Stimulated activated CD4-positive, alpha-beta T cell treated with anti-CD3 and anti-CD28 coated beads, Interleukin-1b, Interleukin-23, amount 100 ng/mL, for 4 hours (primary cell): ENCODE data around the gene CD53.

ENCODE experiments used
- DNase-seq, 2 donors: peaks; one replicate each; pipeline ENCODE4 v3.0.0-alpha.2; 2020; ENCODE audit warnings: low read depth in 2 of 2

Gene CD53

DNA sequence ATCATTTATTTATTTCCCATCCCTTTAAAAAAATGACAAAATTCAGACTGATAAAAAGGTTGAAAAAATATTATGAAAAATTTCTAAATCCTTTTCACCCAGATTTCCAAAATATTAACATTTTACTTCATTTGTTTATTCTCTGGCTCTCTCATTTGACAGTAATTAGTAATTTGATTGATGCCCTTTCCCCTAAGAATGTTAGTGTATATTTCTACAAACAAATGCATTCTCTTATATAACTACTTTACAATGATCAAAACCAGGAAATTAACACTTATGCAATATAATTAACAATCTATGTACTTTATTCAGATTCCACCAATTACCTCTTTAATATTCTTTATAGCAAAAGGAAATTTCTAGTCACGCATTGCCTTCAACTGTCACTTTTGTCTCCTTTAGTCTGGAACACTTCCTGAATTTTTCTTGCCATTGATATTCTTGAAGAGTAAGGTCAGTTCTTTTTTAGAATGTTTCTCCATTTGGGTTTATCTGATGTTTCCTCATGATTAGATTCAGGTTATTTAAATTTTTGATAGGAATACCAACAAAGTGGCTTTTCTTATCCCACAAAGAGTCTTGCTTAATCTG, 3.9 kb downstream of the CD53 start:
- no peak for DNase-seq

DNA sequence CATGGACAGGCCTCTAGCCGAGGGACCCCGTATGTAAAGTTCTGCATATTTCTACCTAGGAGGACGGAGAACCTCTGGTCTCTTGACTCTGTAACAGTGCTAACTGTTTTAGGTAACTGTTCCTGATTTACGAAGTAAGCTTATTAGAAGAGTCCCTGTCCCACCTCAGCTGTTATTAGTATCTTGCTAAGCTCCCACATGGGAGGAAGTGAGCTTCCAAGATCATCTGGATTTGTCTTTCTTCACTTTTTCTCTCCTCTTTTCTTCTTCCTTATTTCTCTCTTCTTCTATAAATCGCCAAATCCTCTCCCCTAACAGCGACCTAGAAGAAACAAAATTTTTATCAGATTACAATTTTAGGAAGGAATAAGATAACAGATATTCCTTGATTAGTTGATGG, 4.4 kb downstream of the CD53 start:
- DNase-seq: no peak

GRCh38 chr1:110877776-110878175, 4.8 kb downstream of the CD53 start:
- no peak for DNase-seq

DNA sequence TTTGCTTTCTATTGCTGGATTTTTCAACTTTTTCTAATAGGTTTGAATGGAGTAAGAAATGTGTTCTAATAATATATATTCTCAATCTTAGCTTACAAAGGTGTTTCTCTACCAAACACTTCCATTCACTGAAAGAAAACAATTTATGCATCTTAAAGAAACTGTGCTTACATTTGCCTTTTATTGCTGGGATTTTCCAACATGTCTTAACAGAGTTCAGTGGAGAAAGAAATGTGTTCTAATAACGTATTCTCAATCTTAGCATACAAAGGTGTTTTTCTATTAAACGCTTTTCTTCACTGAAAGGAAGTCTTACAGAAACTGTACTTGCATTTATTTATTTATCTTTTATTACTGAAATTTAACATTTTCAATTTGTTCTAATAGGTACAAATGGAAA, 5.6 kb downstream of the CD53 start:
- no peak for DNase-seq

- no peak for DNase-seq
Measured at GRCh38 chr1:110878993-110879392, 6.0 kb downstream of the CD53 start.

DNA sequence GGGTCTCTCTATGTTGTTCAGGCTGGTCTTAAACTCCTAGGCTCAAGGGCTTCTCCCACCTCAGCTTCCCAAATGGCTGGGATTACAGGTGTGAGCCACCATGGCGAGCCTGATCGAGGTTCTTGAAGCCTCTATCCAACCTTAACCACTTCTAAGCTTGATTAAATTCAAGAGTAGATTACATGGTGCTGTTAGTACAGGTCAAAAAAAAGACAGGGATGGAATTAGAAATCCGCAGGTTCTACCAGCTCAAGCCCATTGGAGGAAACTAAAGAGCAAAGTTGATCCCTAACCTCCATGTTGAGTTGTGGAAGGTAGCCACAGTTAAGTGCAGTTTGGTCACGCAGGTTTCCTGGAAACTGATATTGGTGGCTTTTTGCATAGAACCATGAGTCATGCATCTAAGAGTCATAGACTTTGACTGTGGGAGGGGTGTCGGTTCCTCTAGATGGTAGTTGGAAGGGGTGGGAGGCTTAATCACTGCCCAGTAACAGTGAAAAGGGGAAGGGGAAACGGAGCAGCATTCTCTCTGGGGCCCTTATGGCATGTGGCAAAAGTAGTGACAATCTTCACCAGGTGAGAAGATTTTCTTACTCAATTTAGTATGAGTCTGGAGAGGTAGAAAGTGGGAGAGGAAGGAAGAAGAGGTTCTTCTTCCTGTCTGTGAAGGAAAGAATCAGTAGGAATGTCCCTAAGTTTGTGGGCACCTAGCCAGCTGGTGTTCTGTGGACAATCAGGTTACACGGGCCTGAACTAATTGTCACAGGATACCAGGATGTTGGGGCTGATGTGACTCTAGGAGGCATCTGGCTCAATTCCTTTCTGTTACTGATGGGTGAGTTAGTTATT, 7.0 kb downstream of the CD53 start:
- peak in 1 of 2 donors; percentile 63 for DNase-seq

GRCh38 chr1:110880708-110881374, 7.9 kb downstream of the CD53 start:
- no peak for DNase-seq

- DNase-seq: no peak
Measured at GRCh38 chr1:110888049-110888448, 15.1 kb downstream of the CD53 start.

DNA sequence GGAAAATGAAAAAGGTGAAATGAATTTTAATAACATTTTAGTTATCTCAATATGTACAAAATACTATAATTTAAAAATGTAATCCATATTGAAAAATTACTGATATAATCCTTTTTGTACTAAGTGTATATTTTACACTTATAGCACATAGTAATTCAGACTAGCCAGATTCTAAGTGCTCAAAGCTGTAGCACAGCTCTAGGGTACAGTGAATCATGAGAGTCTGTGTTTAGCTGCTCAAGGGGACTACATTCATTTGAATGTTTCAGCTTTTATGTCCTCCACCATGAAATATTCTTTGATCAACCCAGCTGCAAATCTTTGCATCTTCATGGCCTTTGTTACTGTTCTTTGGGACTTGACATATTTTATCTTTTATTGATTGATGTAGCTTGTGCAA, 15.7 kb downstream of the CD53 start:
- DNase-seq: no peak

DNA sequence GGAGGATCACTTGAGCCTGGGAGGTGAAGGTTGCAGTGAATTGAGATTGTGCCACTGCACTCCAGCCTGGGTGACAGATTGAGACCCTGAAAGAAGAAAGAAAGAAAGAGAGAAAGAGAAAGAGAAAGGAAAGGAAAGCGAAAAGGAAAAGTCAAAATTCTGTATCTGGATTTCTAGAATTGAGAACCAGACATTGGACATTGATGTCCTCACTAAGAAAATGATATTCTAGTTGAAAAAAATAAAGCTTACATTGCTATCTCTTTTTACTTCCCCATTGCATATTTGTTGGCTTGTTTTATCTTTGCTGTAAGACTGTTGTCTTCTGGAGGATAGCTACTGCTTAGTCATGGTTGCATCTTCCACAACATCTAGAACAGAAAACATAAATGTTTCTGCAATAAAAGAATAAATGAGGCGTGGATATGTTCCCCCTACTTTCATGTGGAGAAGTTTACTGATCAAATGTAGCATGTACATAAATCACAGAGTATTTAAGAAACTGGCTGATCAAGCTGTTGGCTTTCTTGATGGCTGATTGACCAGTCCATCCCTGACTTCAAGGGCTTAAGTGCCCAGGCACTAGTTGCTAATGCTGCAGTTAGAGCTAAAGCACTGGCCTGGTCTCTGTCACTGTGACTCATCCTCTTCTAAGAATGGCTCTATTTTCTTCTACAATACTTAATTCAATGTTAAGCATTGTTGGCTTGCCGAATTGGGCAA, 17.7 kb downstream of the CD53 start:
- DNase-seq: no peak

- DNase-seq: no peak
Measured at GRCh38 chr1:110893908-110894490, 21.1 kb downstream of the CD53 start.

GRCh38 chr1:110896090-110896489, 23.1 kb downstream of the CD53 start:
- DNase-seq: no peak

DNA sequence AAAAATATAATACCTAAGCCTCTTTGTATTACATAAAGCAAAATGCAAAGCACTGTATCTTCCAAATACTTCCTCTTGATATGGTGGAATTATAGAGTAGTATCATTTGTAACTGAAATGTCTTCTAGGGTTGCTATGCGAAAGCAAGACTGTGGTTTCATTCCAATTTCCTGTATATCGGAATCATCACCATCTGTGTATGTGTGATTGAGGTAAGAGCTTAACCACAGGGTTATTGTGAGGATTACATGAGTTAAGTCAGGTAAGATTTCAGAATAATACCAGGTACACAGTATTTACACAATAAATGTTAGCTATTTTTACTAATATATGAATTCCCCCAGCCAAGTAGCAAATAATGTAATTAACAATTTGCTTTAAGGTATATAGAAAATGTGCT, 24.7 kb downstream of the CD53 start:
- no peak for DNase-seq

DNA sequence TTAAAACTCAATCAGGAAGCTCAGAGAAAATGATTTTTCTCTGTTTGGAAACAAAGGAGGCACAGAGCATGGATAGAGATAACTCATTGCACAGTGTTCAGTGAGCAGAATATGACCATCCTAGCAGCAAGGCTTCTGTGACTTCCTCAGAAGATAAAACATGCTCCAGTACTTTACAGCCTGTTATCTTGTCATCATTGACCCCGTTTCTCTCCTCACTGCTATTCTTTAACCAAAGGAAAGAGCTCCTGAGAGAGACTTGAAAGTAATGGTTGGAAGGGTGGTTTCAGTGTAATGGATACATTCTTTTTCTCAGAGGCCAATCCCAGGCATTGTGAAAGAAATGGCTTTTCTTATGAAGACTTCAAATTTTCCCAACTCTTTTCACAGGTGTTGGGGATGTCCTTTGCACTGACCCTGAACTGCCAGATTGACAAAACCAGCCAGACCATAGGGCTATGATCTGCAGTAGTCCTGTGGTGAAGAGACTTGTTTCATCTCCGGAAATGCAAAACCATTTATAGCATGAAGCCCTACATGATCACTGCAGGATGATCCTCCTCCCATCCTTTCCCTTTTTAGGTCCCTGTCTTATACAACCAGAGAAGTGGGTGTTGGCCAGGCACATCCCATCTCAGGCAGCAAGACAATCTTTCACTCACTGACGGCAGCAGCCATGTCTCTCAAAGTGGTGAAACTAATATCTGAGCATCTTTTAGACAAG, 25.9 kb downstream of the CD53 start:
- no peak for DNase-seq

DNA sequence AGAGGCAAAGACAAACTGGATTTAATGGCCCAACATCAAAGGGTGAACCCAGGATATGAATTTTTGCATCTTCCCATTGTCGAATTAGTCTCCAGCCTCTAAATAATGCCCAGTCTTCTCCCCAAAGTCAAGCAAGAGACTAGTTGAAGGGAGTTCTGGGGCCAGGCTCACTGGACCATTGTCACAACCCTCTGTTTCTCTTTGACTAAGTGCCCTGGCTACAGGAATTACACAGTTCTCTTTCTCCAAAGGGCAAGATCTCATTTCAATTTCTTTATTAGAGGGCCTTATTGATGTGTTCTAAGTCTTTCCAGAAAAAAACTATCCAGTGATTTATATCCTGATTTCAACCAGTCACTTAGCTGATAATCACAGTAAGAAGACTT, 26.5 kb downstream of the CD53 start:
- DNase-seq: no peak

- DNase-seq: no peak
Measured at GRCh38 chr1:110902820-110903463, 30.0 kb downstream of the CD53 start.

GRCh38 chr1:110903853-110904500, 31.0 kb downstream of the CD53 start:
- DNase-seq: no peak

DNA sequence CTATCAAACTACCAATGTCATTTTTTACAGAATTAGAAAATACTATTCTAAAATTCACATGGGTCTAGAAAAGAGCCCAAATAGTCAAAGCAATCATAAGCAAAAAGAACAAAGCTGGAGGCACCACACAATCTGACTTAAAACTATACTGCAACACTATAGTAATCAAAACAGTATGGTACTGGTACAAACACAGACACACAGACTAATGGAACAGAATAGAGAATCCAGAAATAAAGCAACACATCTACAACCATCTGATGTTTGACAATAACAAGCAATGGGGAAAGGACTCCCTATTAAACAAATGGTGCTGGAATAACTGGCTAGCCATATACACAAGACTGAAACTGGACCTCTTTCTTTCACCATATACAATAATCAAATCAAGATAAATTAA, 39.8 kb downstream of the CD53 start:
- DNase-seq: no peak

GRCh38 chr1:110914676-110915075, 41.7 kb downstream of the CD53 start:
- no peak for DNase-seq

DNA sequence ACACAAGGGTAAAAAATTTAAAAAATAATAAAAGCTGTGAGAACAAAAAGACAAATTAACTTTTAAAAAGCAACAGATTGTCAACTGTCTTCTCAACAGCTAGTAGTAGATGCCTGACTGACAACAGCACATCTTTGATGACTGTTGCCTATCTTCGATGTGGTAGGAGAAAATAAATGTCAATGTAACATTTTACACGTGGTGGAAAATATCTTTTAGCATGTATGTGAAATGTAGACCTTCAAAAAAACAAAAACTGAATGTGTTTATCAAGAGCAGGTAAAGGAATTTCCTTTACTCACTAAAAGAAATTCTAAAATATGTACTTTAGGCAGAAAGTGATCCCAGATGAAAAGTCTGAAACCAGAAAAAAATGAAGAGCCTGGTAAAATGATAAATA, 42.9 kb downstream of the CD53 start:
- DNase-seq: no peak
